AG04449 (cell line): ENCODE data around the gene PLXNA4.

Source experiments
- CTCF ChIA-PET: fragments of 350-600 bp; formaldehyde crosslinking; extraction: SDS; loops from one replicate; lab custom pipeline; 2021; ENCODE audit warnings: antibody characterized with exemption; lab: Yijun Ruan, JAX
- POLR2A ChIA-PET: fragments of 400-600, 350-600 bp; formaldehyde crosslinking; extraction: SDS; loops from one replicate; lab custom pipeline; 2020; ENCODE audit warnings: antibody characterized with exemption, inconsistent platforms; lab: Yijun Ruan, JAX
- DNase-seq: peaks from one replicate; pipeline ENCODE4 v3.0.0-alpha.2; 2010; ENCODE audit warnings: low read depth, low spot score
- H3K4me3 ChIP-seq: 2 replicates; pipeline ENCODE4 v1.5.1; 2011; ENCODE audit warnings: low read depth, mild to moderate bottlenecking, control low read depth, low read length
- CTCF ChIP-seq: IDR thresholded peaks from one replicate; pipeline ENCODE4 v1.5.1; 2011; ENCODE audit warnings: mild to moderate bottlenecking, moderate library complexity, low read length, control low read depth, inconsistent platforms; ENCODE audit not compliant: insufficient read depth; ENCODE audit errors: missing control alignments

PLXNA4 gene

GRCh38 chr7:132185150-132185549 is 391.1 kb downstream of the PLXNA4 start:
- POLR2A ChIA-PET, result no interaction called here
- CTCF ChIA-PET, result no interaction called here
- DNase-seq, result no peak
- H3K4me3 ChIP-seq, result no peak overlapping the region
- TF ChIP-seq CTCF, result no peak

- no peak for TF ChIP-seq CTCF
Measured at GRCh38 chr7:132183781-132184380, 392.4 kb downstream of the PLXNA4 start.

GRCh38 chr7:132182992-132183391 is 393.3 kb downstream of the PLXNA4 start:
- H3K4me3 ChIP-seq, result no peak overlapping the region
- no peak for DNase-seq
- ChIA-PET CTCF (interaction anchor here (1.3 to 1.9 kb wide), 2 partner anchors 69 to 238 kb away, joined by 3 to 5 read pairs; no protein-coding TSS in a partner anchor), POLR2A (no interaction called here)
- TF ChIP-seq CTCF, result no peak

More at GRCh38 chr7:132183781-132184380, 392.4 kb downstream of the PLXNA4 start:
- CTCF ChIA-PET, result interaction anchor here (1.9 kb wide), 1 partner anchor 238 kb away, joined by 5 read pairs; no protein-coding TSS in a partner anchor
- H3K4me3 ChIP-seq, result no peak overlapping the region
- no peak for DNase-seq
- POLR2A ChIA-PET, result no interaction called here

- no peak for DNase-seq
- no peak overlapping the region for H3K4me3 ChIP-seq
- no peak for TF ChIP-seq CTCF
- CTCF ChIA-PET, result interaction anchor here (1.3 to 1.9 kb wide), 2 partner anchors 70 to 237 kb away, joined by 3 to 5 read pairs; no protein-coding TSS in a partner anchor
- POLR2A ChIA-PET, result no interaction called here
Measured at GRCh38 chr7:132181946-132182685, 394.2 kb downstream of the PLXNA4 start.

- ChIA-PET CTCF (interaction anchor here (1.3 kb wide), 1 partner anchor 71 kb away, joined by 3 read pairs; no protein-coding TSS in a partner anchor), POLR2A (no interaction called here)
- TF ChIP-seq CTCF, result no peak
- no peak for DNase-seq
- H3K4me3 ChIP-seq, result no peak overlapping the region
Measured at GRCh38 chr7:132181371-132181770, 394.9 kb downstream of the PLXNA4 start.

GRCh38 chr7:132180481-132180880 is 395.8 kb downstream of the PLXNA4 start:
- CTCF ChIA-PET, result interaction anchor here (1.0 kb wide), 2 partner anchors 10 to 235 kb away, joined by 3 to 4 read pairs; no protein-coding TSS in a partner anchor
- no peak for TF ChIP-seq CTCF
- no peak for DNase-seq
- H3K4me3 ChIP-seq, result no peak overlapping the region
- POLR2A ChIA-PET, result no interaction called here
